UCSD-AML1 (cell line): ENCODE results near the gene TMEM220.

ENCODE experiments used
- DNase-seq: peaks from one replicate; lab custom pipeline; 2025; ENCODE audit not compliant: unreplicated experiment; lab: John Stamatoyannopoulos, UW

The TMEM220 gene

GRCh38 chr17:10666906-10667305 lies 62.9 kb downstream of the TMEM220 start:
- no peak for DNase-seq

- DNase-seq, result no peak
These were observed 65.3 kb downstream of the TMEM220 start for GRCh38 chr17:10664571-10664970.
